Nucleus accumbens (tissue), 56 donors: ENCODE measurements around the gene LRG1.

Source experiments
- DNase-seq, 56 donors: peaks; one replicate each; lab custom pipeline; 2025; lab: John Stamatoyannopoulos, UW

LRG1 gene

DNA sequence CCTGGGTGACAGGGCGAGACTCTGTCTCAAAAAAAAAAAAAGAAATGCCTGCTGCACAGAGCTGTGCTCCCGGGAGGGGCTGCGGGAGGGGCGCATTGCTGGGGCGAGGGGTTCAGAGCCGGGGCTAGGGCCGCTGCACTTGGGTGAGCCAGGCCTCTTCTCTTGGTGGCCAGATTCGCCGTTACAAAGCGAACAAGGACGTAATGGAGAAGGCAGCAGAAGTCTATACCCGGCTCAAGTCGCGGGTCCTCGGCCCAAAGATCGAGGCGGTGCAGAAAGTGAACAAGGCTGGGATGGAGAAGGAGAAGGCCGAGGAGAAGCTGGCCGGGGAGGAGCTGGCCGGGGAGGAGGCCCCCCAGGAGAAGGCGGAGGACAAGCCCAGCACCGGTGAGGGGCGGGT is 40.5 kb downstream of the LRG1 start:
- no peak for DNase-seq

DNA sequence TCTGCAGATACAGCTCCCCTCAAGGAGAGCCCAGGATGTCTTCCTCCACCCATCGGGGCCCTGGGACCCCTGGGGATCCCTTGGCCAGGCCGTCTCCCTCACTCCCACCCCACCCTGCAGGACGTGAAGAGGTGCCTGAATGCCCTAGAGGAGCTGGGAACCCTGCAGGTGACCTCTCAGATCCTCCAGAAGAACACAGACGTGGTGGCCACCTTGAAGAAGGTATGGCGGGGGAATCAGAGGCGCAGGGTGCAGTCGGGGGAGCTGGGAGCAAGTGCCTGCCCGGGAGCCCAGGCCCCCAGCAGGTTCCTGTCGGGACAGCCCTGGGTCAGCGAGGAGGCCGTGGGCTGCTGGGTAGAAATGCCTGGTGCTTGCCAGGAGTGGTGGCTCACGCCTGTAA is 41.1 kb downstream of the LRG1 start:
- DNase-seq: no peak

DNA sequence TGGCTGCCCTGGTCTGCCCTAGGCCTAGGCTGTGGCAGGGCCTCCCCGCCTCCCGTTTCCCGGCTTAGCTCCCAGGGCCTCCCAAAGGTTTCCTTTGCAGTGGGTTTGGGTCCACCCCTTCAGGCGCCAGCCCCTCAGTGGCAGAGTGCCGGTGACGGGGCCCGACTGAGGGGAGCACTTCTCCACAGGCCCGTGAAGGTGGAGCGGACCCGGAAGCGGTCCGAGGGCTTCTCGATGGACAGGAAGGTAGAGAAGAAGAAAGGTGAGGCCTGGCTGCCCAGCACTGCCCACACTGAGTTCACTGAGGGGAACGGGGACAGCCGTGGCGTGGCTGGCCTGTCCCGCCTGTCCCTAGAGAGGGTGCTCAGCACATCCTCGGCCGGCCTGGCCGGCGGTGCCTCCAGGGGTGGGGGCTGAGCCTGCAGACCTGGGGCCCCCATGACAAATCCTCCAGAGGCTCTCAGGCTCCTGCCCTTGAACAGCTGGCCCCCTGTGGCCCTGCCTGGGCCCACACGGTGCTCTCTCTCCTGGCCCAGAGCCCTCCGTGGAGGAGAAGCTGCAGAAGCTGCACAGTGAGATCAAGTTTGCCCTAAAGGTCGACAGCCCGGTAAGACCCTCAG is 42.0 kb downstream of the LRG1 start:
- no peak for DNase-seq

DNA sequence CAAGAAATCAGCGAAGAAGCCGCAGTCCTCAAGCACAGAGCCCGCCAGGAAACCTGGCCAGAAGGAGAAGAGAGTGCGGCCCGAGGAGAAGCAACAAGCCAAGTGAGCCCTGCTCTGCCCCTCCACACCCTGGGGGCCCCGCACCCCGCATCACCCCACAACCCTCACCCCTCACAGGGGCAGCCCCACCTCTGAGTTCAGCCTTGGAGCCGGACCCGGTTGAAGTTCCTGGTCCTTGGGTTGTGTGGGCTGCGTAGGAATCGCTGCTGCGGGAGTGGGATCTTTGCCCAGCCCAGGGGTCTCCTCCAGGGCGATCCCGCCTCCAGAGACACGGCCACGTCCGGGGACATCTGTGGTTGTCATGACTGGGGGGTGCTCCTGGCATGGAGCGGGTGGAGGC is 43.5 kb downstream of the LRG1 start:
- no peak for DNase-seq

DNA sequence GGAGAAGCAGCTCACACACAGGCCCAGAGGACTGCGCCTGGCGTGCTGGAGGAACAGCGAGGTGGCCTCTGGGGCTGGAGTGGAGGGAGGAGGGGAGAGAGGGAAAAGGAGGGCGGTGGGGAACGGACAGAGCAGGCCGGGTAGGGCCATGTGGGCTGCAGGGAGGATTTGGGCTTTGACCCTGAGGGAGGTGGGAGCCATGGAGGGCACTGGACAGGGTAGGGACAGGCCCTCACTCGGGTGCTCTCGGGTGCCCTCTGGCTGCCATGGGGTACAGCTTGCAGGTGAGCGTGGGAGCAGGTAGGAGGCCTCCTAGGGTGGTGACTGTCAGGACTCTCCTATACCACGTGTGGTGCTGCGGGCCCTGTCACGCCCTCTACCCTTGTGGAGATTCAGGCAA is 44.4 kb downstream of the LRG1 start:
- DNase-seq: peak in 14 of 56 donors; percentile 6 to 49 (median 22)

DNA sequence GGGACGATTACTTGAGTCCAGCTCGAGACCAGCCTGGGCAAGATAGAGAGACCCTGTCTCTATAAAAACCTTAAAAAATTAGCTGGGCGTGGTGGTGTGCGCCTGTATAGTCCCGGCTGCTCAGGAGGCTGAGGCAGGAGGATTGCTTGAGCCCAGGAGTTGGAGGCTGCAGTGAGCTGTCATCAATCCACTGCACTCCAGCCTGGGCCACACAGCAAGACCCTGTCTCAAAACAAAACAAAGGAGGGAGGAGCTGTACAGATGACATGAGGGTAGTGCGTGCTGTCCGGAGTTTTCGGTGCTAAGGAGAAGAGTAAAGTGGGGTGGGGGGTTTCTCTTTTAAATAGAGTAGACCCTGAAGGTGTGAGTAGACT is 45.2 kb downstream of the LRG1 start:
- DNase-seq: no peak

DNA sequence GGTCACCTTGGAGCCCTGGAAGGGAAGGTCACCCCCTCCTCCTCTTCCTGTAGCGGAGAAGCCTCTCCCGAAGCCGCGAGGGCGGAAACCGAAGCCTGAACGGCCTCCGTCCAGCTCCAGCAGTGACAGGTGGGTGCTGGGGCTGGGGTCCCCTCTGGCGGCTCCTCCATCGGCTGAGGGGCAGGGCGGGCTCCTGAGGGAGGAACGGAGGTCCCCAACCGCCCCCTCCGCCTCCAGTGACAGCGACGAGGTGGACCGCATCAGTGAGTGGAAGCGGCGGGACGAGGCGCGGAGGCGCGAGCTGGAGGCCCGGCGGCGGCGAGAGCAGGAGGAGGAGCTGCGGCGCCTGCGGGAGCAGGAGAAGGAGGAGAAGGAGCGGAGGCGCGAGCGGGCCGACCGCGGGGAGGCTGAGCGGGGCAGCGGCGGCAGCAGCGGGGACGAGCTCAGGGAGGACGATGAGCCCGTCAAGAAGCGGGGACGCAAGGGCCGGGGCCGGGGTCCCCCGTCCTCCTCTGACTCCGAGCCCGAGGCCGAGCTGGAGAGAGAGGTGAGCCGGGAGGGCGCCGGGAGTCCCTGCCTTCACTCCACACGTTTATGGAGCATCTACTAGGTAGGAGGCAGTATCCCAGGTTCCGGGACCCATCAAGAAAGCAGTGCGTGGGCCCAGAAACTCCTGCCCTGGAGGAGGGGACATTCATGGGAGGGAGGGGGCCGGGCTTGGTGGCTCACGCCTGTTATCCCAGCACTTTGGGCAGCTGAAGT is 45.7 kb downstream of the LRG1 start:
- DNase-seq: no peak

DNA sequence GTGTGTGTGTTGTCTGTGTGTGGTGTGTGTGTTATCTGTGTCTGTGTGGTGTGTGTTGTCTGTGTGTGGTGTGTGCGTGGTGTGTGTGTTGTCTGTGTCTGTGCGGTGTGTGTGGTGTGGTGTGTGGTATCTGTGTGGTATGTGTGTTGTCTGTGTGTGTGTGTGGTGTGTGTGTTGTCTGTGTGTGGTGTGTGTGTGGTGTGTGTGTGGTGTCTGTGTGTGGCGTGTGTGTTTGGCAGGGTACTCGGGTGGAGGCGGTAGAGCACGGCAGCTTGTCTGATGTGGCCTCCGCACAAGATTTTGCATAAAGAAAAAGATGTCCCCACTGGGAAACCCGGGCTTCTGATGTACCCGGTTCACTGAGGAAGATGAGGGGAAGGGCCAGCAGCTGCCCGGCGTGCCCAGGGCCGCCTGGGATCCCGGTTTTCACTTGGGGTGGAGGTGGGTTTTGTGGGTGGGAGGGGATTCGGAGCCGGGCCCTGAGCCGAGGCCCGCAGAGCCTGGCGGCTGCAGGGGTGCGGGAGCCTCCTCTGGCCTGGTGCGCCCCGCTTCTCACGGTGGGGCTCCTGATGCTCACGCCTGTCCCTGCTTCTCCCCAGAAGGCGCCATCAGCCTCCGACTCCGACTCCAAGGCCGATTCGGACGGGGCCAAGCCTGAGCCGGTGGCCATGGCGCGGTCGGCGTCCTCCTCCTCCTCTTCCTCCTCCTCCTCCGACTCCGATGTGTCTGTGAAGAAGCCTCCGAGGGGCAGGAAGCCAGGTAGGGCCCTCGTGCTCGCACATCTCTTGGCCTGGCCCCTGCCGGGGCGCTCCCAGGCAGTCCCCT is 46.5 kb downstream of the LRG1 start:
- DNase-seq: no peak

DNA sequence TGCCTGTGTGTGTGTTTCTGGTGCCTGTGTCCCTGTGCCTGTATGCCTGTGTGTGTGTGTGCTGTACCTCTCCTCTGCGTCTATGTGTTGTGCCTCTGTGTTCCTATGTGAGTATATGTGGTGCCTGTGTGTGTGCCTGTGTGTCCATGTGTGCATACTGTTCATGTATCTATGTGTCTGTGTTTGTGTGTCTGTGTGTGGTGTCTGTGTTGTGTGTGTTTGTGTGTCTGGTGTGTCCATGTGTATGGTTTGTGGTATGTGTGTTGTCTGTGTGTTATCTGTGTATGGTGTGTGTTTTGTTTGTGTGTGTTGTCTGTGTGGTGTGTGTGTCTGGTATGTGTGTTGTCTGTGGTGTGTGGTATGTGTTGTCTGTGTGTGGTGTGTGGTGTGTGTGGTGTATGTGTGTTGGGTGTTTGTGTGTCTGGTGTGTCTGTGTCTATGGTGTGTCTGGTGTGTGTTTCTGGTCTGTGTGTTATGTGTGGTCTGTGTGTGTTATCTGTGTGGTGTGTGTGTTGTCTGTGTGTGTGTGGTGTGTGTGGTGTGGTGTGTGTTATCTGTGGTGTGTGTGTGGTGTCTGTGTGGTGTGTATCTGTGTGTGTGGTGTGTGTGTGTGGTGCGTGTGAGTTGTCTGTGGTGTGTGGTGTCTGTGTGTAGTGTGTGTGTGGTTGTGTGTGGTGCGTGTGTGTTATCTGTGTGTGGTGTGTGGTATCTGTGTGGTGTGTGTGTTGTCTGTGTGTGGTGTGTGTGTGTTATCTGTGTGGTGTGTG is 47.3 kb downstream of the LRG1 start:
- no peak for DNase-seq

DNA sequence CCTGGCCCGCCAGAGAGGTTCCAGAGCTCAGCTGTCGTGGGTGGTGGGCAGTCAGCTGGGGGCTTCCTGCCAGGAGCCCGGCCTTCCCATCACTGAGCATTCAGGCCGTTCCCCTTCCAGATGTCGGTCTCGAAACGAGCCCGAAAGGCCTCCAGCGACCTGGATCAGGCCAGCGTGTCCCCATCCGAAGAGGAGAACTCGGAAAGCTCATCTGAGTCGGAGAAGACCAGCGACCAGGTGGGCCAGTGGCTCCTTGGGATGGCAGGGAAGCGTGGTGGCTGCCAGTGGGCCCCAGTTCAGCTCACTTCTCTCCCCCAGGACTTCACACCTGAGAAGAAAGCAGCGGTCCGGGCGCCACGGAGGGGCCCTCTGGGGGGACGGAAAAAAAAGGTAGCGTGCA is 48.4 kb downstream of the LRG1 start:
- no peak for DNase-seq

DNA sequence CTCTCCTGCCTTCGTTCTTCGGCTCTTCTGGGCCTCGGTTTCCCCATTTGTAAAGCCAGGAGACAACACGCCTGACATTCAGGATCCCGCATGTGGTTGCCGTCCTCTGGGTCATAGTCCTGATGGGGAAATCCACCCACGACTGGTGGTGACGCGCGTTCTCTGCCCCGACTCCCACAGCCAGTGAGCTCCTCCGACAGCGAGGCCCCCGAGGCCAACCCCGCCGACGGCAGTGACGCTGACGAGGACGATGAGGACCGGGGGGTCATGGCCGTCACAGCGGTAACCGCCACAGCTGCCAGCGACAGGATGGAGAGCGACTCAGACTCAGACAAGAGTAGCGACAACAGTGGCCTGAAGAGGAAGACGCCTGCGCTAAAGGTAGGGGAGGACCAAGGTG is 51.3 kb downstream of the LRG1 start:
- DNase-seq: no peak

DNA sequence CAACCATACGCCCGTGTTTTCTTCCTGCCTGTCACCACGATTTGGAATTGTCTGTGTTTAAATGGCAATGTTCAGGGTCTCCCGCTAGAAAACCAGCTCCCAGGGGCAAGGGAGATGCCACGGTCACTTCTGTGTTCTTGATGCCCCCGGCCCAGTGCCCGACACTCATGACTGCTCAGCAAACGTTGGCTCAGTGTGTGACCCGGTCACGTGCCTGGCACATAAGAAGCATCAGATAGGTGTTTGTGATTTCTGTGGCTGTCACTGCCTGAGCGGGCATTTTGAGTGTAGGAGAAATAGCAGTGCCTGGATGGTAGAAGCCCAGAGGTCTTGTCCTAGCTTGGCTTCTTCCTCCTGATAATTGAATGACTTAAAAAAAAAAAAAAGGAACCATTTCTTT is 52.3 kb downstream of the LRG1 start:
- DNase-seq: no peak
